HG02642 (cell line): ENCODE measurements around the gene F5.
"Not testable (repeated sequence)": the region's sequence is repeated elsewhere in the genome, so short reads cannot be mapped to it uniquely, and the experiment has no call there.

Source experiments
- ATAC-seq: cut with Tn5 transposase; IDR thresholded peaks from one replicate; pipeline ENCODE4 v1.9.1; 2021; ENCODE audit warnings: mild to moderate bottlenecking; ENCODE audit not compliant: unreplicated experiment, poor library complexity

F5 gene

GRCh38 chr1:169546087-169546995, 39.9 kb downstream of the F5 start:
- peak; percentile 65 for ATAC-seq

DNA sequence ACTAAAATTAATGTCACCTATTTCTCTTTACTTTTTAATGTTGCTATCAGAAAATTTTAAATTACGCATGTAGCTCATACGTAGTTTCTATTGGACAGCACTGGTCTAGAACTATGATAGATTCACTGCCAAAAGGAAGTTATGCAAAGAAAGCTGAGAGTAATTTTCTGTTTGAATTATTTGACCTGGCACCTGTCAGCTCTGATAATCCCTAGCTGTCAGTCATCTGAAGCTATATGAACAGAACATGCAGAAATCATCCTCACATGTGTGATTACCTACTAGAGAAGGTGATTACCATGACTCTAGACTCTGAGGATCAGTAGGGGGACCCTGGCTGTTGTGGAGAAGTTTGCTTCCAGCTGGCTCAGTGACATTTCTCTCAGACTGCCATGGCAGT, 40.8 kb downstream of the F5 start:
- no peak for ATAC-seq

GRCh38 chr1:169538998-169539871, 47.0 kb downstream of the F5 start:
- no peak for ATAC-seq

DNA sequence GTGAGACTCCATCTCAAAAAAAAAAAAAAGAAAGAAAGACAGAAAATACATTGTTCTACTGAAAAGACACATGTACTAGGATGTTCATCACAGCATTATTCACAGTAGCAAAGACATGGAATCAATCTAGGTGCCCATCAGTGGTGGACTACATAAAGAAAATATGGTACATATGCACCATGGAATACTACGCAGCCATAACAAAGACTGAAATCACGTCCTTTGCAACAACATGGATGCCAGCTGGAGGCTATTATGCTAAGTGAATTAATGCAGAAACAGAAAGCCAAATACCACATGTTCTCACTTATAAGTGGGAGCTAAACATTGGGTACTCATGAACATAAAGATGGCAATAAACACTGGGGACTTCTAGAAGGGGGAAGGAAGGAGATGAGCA, 51.6 kb downstream of the F5 start:
- no peak for ATAC-seq

- not testable (repeated sequence) for ATAC-seq
Measured at GRCh38 chr1:169533528-169534190, 52.6 kb downstream of the F5 start.

- no peak for ATAC-seq
Measured at GRCh38 chr1:169530448-169530847, 55.8 kb downstream of the F5 start.

DNA sequence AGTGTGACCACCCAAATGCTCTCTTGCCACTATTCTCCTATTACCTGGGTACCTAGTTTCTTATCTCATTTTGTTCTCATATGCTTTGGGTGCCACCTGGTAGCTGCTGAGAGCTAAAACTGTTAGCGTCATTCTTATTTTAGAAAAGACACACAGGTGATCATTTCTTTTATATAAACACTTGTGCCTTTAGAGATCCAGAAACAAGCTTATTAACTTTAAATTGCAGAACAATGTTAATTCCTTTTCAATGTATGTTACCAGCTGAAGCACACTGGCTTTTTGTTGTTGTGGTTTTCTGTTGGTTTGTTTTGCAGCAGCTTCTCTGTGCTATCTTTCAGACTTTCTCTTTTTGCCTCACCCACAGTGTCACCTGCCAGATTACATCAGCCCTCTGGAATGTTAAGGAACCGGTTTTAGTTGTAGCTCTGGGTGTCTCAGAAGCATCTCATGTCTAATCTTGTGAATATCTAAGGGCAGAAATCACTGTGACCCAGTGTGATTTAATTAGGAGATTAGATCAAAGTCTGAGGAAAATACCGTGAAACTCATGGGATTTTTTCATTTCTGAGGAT, 57.1 kb downstream of the F5 start:
- ATAC-seq = no peak

- ATAC-seq = no peak
Measured at GRCh38 chr1:169528215-169529067, 57.8 kb downstream of the F5 start.

DNA sequence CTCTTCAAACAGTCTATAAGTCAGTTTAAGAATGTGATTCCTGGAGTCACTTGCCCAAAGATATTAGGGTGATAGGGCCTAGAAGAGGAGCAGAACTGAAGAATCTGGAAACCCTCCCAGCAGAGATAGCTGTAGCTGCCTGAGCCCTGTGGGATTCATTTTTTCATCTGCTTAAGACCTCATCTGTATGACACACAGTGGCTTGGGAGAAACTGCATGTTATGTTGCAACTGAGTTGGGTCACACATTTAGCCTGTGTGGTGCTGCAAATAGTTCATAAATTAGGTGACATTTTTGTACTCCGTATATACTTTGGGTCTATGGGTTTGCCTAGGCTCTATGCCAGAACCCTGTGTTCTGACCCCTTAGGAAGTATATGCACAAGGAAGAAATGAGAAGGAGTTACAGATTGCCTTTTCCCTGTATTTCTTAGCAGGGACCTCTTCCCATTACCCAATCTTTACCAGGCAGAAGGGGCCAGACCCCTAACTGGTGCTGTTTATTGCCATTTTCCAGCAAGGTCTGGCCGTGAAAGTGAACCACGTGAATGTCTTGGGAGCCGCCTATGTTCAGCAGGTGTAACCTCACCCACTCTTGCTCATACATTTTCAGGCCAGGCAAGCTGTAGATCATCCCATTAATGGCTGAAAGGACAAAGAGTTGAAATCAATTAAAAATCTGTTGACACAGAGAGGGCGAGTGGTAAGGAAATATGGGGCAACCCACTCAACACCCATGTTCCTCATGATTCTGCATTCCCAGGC, 58.6 kb downstream of the F5 start:
- no peak for ATAC-seq

DNA sequence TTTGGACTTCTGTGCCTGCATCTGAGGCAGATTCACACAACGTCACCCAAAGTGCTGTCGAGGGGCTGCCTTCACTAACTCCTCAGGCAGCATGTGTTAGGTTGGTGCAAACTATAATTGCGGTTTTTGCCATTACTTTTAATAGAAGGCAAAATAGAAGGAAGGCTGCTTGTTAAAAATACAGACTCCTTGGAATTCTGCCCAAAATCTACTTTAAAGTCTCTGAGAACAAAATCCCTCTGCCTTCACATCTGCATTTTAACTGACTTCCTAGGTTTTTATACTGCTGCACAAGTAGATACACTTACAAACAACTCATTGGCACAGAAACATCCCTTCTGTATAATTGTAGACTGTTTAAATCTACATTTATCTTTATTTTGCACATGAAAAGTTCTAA, 59.3 kb downstream of the F5 start:
- no peak for ATAC-seq

DNA sequence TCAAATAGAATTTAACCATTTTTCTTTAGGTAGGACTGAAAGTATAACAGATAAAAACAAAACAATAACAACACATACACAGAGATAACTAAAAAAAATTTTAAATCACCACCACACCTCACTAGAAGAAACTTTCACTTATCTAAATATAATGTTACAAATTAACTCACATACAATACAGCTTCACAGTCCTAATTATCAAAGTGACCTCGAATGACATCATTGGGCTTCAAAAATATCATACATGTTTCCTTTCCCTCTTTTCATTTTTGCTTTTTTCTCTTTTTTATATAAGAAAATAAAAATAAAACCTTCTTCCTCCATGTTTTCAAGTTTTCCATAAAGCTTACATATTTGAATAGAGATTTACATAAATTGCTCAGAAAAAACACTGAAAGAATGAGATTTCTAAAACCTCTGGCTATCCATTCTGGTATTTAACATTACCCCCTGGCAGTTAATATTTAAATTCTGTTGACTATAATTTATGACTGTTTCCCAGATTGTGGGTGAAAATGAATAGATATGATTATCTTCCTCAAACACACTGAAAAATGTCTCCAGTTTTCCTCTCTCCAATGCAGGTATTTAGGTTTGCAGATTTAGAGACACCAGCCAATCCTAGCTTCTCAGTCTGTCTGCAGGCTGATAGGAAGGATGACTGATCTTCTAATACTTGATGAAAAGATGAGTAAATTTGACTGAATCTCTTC, 60.0 kb downstream of the F5 start:
- ATAC-seq = no peak

GRCh38 chr1:169525391-169525790, 60.9 kb downstream of the F5 start:
- no peak for ATAC-seq

DNA sequence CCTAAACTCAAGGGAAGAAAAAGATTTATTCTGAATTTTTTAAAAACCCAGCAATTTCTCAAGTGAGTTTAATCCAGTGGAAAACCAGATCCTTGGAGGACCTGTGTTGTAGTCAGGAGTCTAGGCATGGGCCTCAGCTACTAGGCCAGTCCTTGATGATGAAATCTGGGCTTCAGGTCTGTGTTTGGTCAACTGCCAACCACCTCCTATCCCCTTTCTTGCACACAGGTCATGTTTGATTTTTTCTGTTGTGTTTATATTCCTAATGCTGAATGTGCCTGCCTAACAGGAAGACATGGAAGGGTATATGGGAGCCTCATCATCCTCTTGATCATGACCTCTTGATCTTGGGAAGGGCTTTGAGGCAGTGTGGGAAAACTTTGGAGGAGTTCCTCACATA, 62.4 kb downstream of the F5 start:
- no peak for ATAC-seq

DNA sequence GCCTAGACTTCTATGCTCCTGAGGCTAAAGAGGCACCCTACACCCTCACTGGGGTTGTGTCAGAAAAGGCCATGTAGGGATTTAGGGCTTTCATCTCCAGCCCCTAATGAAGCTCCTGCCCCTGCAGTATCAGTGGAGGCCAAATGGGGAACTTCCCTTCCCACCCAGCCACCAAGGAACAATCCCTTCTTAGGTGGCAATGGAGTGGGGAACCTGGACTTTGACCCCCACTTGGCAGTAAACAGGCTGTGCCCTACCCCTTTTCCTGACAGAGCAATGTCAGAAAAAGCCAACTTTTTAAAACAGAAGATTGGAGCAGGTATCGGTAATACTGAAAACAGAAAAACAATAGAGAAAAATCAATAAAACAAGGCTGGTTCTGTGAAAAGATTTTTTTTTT, 65.1 kb downstream of the F5 start:
- no peak for ATAC-seq

GRCh38 chr1:169517558-169518186, 68.6 kb downstream of the F5 start:
- no peak for ATAC-seq

GRCh38 chr1:169515641-169516040, 70.6 kb downstream of the F5 start:
- ATAC-seq = no peak

DNA sequence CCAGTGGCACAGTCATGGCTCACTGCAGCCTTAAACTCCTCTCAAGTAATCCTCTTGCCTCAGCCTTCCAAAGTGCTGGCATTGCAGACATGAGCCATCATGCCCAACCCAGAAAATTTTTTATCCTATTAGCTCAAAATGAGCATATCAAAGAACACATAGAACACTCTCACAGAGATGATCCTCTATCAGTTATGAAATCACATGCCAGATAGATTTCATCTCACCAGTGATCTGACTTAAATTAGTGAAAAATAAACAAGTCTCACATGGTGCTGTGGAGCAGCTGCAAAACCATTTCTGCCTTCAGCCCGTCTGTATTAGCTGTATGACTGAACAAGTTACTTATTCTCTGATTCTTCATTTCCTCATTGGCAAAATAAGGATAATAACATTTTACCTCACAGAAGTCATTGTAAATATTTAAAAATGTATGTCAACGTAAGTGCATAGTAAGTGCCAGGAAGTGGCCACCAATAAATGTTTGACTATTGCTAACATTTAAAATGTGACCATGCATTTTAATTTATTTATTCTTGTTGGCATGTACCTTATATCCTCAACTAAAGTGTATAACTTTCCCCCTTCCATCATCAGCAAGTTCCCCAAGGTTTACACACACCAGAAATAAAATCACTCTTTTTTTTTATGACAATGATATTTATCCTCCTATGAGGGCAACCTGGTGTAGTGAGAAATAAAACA, 71.6 kb downstream of the F5 start:
- no peak for ATAC-seq
